Glomerular endothelial cell (primary cell): ENCODE measurements around the gene CFAP92. TPM values are rescaled to one million over a fixed set of nuclear protein-coding genes. Genes with fewer than 3 reads are reported as not detected.

Source experiments
- DNase-seq: peaks from one replicate; pipeline ENCODE4 v3.0.0-alpha.2; 2011; ENCODE audit warnings: low read depth, low spot score; ENCODE audit errors: extremely low read depth
- total RNA-seq: library from RNA; depleted of rRNA; stranded (reverse); fragments of >200 nt; gene quantifications from 2 replicates; pipeline ENCODE4 v1.2.3, GENCODE V29; 2015

The CFAP92 gene
- total RNA-seq, 1 donor from 2014 or later = 1.7 TPM

DNA sequence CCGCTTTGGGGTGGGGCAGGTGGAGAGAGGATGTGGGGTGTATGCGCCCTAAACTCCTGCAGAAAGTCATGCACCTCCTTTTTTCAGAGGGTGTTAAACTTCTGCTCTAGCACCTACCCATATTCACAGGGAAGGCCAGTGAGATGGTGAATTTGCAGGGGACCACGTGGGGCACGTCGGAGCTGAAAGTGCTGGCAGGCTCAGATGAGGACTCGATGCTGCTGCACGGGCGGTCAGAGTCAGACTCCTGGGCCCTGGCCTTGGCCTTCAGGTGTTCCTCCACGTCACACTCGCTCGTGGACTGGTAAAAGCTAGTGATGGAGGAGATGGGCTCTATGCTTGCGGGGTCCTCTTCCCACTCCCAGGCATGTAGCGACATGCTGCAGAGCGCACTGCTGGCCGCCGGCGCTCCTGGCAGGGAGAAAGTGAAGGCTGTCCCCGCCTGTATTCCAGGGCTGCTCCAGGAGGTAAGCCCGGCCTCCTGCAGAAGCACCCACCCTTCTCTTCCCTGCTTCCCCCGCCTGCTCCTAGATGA is 883 bp downstream of the CFAP92 start:
- no peak for DNase-seq

- no peak for DNase-seq
These were observed 2.5 kb downstream of the CFAP92 start for GRCh38 chr3:128991355-128991895.

GRCh38 chr3:128988286-128988685 is 5.6 kb downstream of the CFAP92 start:
- DNase-seq = no peak

DNA sequence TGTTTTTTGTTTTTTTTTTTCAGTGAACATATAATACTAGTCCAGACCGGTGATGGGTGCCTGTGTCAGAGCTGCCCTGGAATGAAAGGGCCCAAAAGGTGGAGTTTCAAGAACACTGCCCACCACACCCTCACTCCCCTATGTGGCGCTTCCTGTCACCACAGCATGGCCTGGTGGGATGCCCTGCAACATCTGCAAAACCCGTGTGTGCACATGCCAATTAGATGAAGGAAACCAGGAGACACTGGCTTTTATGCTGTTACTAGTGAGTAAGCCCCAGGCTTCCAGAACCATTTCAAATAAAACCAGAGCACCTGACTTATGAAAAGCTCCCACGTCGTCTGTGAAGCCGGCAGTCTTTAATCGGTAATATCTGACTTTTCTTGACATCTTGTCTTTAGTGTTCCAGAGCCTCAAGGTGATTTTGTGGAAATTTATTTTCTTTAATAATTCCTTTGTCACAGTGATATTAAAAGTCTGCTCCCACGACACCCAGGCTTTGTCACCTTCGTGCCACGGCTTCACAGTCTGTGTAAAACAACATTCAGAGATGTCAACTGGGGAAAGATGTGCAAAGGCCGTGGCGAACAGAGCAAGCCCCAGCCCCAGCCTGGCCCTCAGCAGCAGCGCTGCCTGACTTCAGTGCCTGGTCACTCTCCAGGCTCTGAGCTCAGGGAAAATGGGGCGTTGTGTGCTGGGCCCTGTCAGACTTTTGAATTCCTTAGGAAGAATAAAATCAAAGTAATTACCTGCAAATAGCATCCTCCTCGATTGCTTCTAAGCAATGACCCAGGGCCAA is 6.4 kb downstream of the CFAP92 start:
- DNase-seq = no peak

DNA sequence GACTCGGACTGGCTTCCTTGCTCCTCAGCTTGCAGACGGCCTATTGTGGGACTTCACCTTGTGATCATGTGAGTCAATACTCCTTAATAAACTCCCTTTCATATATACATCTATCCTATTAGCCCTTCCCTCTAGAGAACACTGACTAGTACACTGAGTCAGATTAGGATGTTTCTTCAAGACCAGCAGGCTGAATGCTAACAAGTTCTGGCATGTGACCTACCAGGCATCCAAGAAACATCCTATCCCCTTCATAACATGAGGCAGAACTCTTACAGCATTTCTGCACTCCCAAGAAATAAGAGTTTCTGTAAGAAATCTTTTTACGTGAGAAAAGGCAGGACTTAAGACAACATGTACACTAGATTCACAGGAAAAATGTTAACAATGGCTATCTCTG is 9.3 kb downstream of the CFAP92 start:
- DNase-seq = no peak

- DNase-seq = no peak
These were observed 10.4 kb downstream of the CFAP92 start for GRCh38 chr3:128983293-128984069.

- DNase-seq = no peak
These were observed 18.6 kb downstream of the CFAP92 start for GRCh38 chr3:128975276-128975675.

DNA sequence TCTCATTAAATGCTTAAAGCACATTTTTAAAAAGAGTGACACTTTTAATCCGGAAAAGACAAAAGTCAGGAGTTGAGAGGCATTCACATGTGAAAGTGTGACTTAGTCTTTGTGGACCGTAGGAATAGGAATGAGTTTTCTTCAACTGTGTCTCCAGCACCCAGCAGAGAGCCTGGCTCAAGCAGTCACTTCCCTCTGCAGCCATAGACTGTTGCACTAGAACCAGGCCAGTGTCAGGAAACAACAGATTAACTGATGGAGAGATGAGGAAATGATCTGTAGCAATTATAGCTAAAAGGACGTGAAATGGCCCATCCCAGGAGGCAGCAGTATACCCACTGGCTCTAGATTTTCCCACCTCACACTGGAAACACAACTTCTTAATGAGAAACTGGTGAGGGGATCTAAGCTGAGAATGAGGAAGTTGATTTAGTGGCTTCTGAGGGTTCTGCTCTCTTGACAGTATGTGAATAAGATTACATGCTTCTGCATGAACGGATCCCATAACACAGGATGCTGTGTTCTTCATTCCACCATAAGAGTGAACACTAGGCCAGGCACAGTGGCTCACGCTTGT is 19.8 kb downstream of the CFAP92 start:
- DNase-seq = no peak

DNA sequence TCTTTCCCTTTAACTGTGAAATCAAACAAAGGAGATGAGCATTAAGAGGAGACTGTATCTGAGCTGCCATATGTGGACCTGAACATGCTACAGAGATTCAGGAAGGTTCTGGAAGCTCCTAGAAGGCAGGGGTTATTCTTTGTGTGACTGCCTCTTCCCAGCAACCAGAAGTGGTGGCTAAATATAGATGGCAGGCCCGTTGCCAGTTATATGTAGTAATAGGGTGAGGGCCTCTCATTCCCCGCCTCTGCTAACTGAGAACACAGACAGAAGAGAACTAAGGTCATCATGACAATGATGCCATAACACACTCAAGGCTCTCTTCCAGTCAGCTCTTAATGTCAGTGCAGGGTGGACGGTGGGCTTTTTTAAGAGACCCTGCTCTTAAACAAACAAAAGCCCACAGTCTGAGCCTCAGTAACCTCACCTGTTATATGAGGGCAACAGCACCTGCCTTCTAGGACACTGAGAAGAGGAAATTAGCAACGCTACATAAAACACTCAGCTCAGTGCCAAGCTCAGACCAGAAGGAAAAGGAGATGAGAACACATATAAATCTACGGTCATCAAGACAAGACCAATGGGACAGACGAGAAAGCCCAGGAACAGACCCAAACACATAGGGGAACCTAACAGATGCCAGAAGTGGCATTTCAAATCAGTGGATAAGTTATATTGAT is 22.3 kb downstream of the CFAP92 start:
- no peak for DNase-seq

DNA sequence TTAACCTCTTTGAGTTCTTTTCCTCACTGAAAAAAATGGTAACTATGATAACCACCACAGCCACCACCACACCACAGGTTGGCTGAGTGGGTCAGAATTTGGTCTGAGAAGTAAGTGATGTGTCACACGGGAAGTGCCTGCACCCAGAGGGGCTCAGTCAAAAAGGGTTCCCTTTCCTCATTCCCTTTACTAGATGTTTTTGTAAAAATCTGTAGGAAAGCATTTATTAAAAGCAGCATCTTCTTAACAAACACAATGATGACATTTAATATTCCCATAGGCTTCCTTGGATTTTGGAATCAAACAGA is 23.2 kb downstream of the CFAP92 start:
- no peak for DNase-seq

DNA sequence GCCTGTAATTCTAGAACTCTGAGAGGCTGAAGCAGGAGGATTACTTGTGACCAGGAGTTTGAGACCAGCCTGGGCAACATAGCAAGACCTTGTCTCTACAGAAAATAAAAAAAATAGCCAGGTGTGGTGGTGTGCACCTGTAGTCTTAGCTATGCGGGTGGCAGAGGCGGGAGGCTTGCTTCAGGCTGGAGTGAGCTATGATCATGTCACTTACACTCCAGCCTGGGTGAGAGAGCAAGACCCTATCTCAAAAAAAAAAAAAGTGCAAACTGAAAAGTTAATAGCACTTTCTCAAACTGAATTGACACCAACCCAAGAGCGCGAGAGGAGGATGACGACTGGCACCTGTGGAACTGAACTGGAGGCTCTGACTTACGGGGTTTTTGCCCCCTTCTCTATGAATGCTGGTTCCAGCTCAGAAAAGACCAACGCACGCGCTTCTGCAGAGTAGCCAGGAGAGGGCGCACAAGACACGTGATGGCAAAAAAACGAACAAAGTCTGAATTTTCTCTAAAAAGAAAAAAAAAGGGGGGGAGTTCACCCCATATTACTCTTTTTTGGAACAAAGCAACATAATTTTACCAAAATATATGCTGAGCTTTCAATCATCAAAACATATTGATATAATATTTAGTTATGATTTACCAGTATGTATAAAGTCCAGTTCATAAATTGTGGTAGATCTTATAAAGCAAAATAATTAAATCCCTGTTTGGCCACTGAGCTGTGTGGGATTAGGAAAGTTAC is 23.7 kb downstream of the CFAP92 start:
- peak; percentile 16 for DNase-seq

- no peak for DNase-seq
These were observed 26.0 kb downstream of the CFAP92 start for GRCh38 chr3:128967748-128968355.

DNA sequence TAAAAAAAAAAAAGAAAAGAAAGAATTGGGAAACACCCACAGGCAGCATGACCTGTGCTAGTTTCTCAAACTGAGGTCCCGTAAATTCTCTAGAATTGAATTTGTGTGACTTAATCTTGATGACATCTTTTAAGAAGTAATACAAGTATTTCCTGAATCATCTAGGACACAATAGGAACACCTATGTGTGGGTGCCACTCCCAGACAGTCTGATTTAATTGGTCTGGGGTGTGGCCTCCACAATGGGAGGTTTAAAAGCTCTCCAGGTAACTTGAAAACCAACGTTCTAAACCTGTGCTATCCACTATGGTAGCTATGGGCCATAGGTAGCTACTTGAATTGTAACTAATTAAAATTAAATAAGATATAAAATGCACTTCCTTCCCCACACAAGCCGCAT is 28.1 kb downstream of the CFAP92 start:
- DNase-seq = no peak

DNA sequence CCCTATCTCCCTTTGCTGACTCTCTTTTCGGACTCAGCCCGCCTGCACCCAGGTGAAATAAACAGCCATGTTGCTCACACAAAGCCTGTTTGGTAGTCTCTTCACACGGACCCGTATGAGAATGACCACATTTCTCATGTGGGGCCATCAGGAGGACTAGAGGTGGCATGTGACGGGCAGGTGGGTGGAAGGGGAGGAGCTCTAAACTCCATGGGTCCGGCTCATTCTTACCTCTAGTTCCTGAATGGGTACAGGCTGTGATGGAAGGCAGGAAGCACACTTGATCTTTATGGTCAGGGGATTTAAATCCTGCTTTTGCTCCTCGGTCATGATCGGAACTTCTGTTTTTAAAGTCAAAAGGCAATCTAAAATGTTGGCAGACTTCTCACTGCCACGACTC is 28.6 kb downstream of the CFAP92 start:
- no peak for DNase-seq

- DNase-seq = no peak
These were observed 37.4 kb downstream of the CFAP92 start for GRCh38 chr3:128956440-128956839.

DNA sequence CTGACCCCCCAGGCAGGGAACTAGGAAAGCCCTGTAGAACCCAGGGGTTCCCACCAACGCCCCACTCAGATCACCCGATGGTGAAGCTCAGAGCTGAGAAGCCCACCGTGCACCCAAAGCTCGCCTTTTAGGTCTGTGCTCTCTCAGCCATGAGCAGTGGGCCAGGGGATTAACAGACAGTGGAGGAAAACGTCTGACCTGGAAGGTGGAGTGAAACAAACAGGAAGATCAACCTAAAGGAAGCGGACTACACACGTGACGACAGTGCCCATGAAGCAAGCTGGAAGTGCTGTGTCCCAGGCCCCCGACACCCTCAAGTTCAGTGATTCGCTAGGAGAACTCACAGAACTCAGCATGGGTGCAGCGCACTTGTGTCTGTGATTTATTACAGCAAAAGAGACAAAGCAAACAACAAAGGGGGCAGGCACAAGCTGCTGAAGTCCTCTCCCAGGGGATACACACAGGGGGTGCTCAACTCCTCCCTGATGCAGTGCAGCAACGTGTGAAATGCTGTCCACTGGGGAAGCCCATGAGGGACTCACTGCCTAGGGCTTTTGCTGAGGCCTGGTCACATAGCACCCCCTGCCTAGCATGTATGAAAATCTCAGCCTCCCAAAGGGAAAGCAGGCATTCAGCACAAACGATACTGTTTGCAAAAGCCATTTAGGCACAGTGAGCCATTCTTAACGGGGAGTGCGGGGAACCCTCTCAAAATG is 43.5 kb downstream of the CFAP92 start:
- no peak for DNase-seq

- no peak for DNase-seq
These were observed 44.7 kb downstream of the CFAP92 start for GRCh38 chr3:128949158-128949557.

DNA sequence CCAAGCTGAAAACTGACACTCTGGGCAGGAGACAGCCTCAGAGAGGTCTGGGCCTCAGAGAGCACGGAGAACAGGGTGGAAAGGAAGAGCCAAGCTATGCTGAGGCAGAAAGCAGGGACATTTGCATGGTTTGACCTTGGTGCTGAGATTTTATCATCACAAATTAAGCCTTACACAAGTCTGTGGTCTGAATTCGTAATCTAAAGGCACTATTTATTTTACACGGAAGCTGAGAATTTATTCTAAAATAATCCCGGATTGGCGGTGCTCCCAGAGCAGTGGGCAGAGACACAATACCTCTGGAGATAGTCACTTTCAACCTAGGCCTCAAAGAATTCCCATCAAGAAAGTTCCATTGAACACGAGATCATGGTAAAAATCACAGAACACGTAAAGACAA is 47.5 kb downstream of the CFAP92 start:
- no peak for DNase-seq

- no peak for DNase-seq
These were observed 48.0 kb downstream of the CFAP92 start for GRCh38 chr3:128945878-128946175.
